Measurements from ENCODE around the gene CD163.
"Not testable (repeated sequence)": the region's sequence is repeated elsewhere in the genome, so short reads cannot be mapped to it uniquely, and the experiment has no call there.

Gene CD163

GRCh38 chr12:7439579-7440505, 63.7 kb downstream of the CD163 start:
- no peak for TF ChIP-seq CTCF (IDR thresholded peaks at IDR 0.05; ENCODE audit: low read depth, low read length, missing control alignments)
- peak overlapping the region; percentile 38 for H3K4me3 ChIP-seq (replicated peaks; ENCODE audit: low read depth, low read length)
- DNase-seq (ENCODE audit: extremely low read depth, low read depth): no peak

GRCh38 chr12:7438291-7438995, 65.1 kb downstream of the CD163 start:
- not testable (repeated sequence) for DNase-seq (ENCODE audit: extremely low read depth, low read depth); H3K4me3 ChIP-seq (replicated peaks; ENCODE audit: low read depth, low read length)

GRCh38 chr12:7437494-7437893, 66.1 kb downstream of the CD163 start:
- DNase-seq (ENCODE audit: extremely low read depth, low read depth); H3K4me3 ChIP-seq (replicated peaks; ENCODE audit: low read depth, low read length): not testable (repeated sequence)

GRCh38 chr12:7434670-7435069, 68.9 kb downstream of the CD163 start:
- no peak overlapping the region for H3K4me3 ChIP-seq (replicated peaks; ENCODE audit: low read depth, low read length)
- no peak for TF ChIP-seq CTCF (IDR thresholded peaks at IDR 0.05; ENCODE audit: low read depth, low read length, missing control alignments)
- no peak for DNase-seq (ENCODE audit: extremely low read depth, low read depth)

GRCh38 chr12:7433276-7433822, 70.2 kb downstream of the CD163 start:
- no peak for TF ChIP-seq CTCF (IDR thresholded peaks at IDR 0.05; ENCODE audit: low read depth, low read length, missing control alignments)
- peak; percentile 53 for DNase-seq (ENCODE audit: extremely low read depth, low read depth)
- H3K4me3 ChIP-seq (replicated peaks; ENCODE audit: low read depth, low read length): no peak overlapping the region

GRCh38 chr12:7431993-7432685, 71.4 kb downstream of the CD163 start:
- H3K4me3 ChIP-seq (replicated peaks; ENCODE audit: low read depth, low read length): no peak overlapping the region
- no peak for TF ChIP-seq CTCF (IDR thresholded peaks at IDR 0.05; ENCODE audit: low read depth, low read length, missing control alignments)
- DNase-seq (ENCODE audit: extremely low read depth, low read depth): no peak
